GM18498 (cell line): Measurements from ENCODE around the gene ARHGEF28.

Source experiments
- ATAC-seq: cut with Tn5 transposase; IDR thresholded peaks from one replicate; pipeline ENCODE4 v1.9.1; 2021; ENCODE audit warnings: mild to moderate bottlenecking, moderate library complexity; ENCODE audit not compliant: unreplicated experiment

ARHGEF28 gene

GRCh38 chr5:73921741-73922140, 295.7 kb downstream of the ARHGEF28 start:
- ATAC-seq: no peak

GRCh38 chr5:73922224-73922623, 296.2 kb downstream of the ARHGEF28 start:
- ATAC-seq: no peak

- no peak for ATAC-seq
Measured at GRCh38 chr5:73922875-73923557, 297.0 kb downstream of the ARHGEF28 start.

GRCh38 chr5:73928476-73929070, 302.6 kb downstream of the ARHGEF28 start:
- ATAC-seq: no peak

- no peak for ATAC-seq
Measured at GRCh38 chr5:73935719-73936118, 309.7 kb downstream of the ARHGEF28 start.

GRCh38 chr5:73938280-73938937, 312.4 kb downstream of the ARHGEF28 start:
- ATAC-seq: no peak

- no peak for ATAC-seq
Measured at GRCh38 chr5:73938938-73939320, 312.9 kb downstream of the ARHGEF28 start.

GRCh38 chr5:73939557-73939956, 313.6 kb downstream of the ARHGEF28 start:
- ATAC-seq: no peak

GRCh38 chr5:73940026-73940425, 314.0 kb downstream of the ARHGEF28 start:
- no peak for ATAC-seq

- no peak for ATAC-seq
Measured at GRCh38 chr5:73940801-73941200, 314.8 kb downstream of the ARHGEF28 start.

GRCh38 chr5:73942783-73943182, 316.8 kb downstream of the ARHGEF28 start:
- ATAC-seq: no peak

- no peak for ATAC-seq
Measured at GRCh38 chr5:73943397-73943796, 317.4 kb downstream of the ARHGEF28 start.

- no peak for ATAC-seq
Measured at GRCh38 chr5:73944581-73944980, 318.6 kb downstream of the ARHGEF28 start.

- ATAC-seq: no peak
Measured at GRCh38 chr5:73945505-73945904, 319.5 kb downstream of the ARHGEF28 start.

- ATAC-seq: no peak
Measured at GRCh38 chr5:73946278-73946677, 320.3 kb downstream of the ARHGEF28 start.

GRCh38 chr5:73946919-73947602, 321.1 kb downstream of the ARHGEF28 start:
- no peak for ATAC-seq

- no peak for ATAC-seq
Measured at GRCh38 chr5:73947906-73948640, 322.1 kb downstream of the ARHGEF28 start.

GRCh38 chr5:73948720-73949119, 322.7 kb downstream of the ARHGEF28 start:
- no peak for ATAC-seq

- ATAC-seq: no peak
Measured at GRCh38 chr5:73950441-73950873, 324.5 kb downstream of the ARHGEF28 start.

GRCh38 chr5:73950912-73951430, 325.0 kb downstream of the ARHGEF28 start:
- ATAC-seq: no peak

GRCh38 chr5:73952872-73953271, 326.9 kb downstream of the ARHGEF28 start:
- ATAC-seq: no peak
